Kidney (tissue), 22 donors: Measurements from ENCODE around the gene MAPKAPK2. TPM values are rescaled to one million over a fixed set of nuclear protein-coding genes. Genes with fewer than 3 reads are reported as not detected.

ENCODE experiments used
- DNase-seq, 5 donors: peaks; one replicate each; pipeline ENCODE4 v3.0.0-alpha.2; 2013 to 2020
- FAIRE-seq: peaks from 2 replicates; lab custom pipeline; 2012; peaks lifted over from hg19 to GRCh38; lab: Jason Lieb, UNC
- H3K27ac ChIP-seq, 2 donors: one replicate each; pipeline ENCODE4 v1.7.0; 2013; ENCODE audit warnings: low read depth in 2 of 2, low read length in 2 of 2, inconsistent platforms in 1 of 2
- H3K27me3 ChIP-seq: one replicate; pipeline ENCODE4 v1.7.1; 2013; ENCODE audit warnings: low read length, inconsistent platforms; ENCODE audit not compliant: control insufficient read depth, insufficient read depth
- H3K36me3 ChIP-seq, 3 donors: one replicate each; pipeline versions ENCODE4 v1.7.0 to v1.7.1; 2013; ENCODE audit warnings: low read length in 3 of 3, control low read depth in 1 of 3, inconsistent platforms in 1 of 3; ENCODE audit not compliant: insufficient read depth in 3 of 3, control insufficient read depth in 2 of 3
- H3K4me1 ChIP-seq, 3 donors: one replicate each; pipeline versions ENCODE4 v1.7.0 to v1.7.1; 2013; ENCODE audit warnings: low read length in 3 of 3, inconsistent platforms in 1 of 3, low read depth in 1 of 3; ENCODE audit not compliant: control insufficient read depth in 2 of 3, insufficient read depth in 2 of 3
- H3K4me3 ChIP-seq, 3 donors: one replicate each; pipeline versions ENCODE4 v1.7.0 to v1.8.1; 2013; ENCODE audit warnings: low read length in 3 of 3, control low read depth in 1 of 3, inconsistent platforms in 1 of 3
- H3K9ac ChIP-seq, 3 donors: one replicate each; pipeline versions ENCODE4 v1.7.0 to v1.7.1; 2013; ENCODE audit warnings: low read length in 3 of 3, control low read depth in 1 of 3, inconsistent platforms in 1 of 3
- H3K9me3 ChIP-seq, 3 donors: one replicate each; pipeline versions ENCODE4 v1.7.0 to v1.7.1; 2013; ENCODE audit warnings: low read length in 3 of 3, control low read depth in 1 of 3, inconsistent platforms in 1 of 3; ENCODE audit not compliant: control insufficient read depth in 2 of 3, insufficient read depth in 1 of 3
- CTCF ChIP-seq: IDR thresholded peaks from 3 replicates; pipeline ENCODE4 v1.5.1; 2012; ENCODE audit warnings: mild to moderate bottlenecking, moderate library complexity, borderline replicate concordance; ENCODE audit not compliant: insufficient read depth; ENCODE audit errors: extremely low read depth
- intact Hi-C: fragments of 100-400 bp; cut with DNase I; formaldehyde crosslinking; loops from one replicate; pipeline ENCODE4 v1.11.1; 2022
- long read RNA-seq, 10 donors: library from polyadenylated mRNA in 1 of 10; unstranded in 1 of 10; transcript quantifications; one replicate each; pipeline ENCODE4 v2.0.0 and lab custom pipeline, GENCODE V29; 2021 to 2026
- polyA plus RNA-seq: library from polyadenylated mRNA; stranded (reverse); fragments of 350-450 nt; fragmentation: Illumina TruSeq; extraction: RNeasy Lipid Tissue Mini Kit (QIAGEN cat#74804); gene quantifications from one replicate; pipeline ENCODE4 v1.2.3, GENCODE V29; 2014; ENCODE audit warnings: low read depth, low replicate concordance; ENCODE audit not compliant: insufficient read depth
- total RNA-seq: library from RNA; stranded (reverse); fragmentation: NEBNext Ultra II Directional; extraction: Animal tissue kit (Norgen Biotek cat#: 25700); gene quantifications from one replicate; pipeline ENCODE4 v1.2.1, GENCODE V29; 2021
- donor health status: control.
- donor health status: control.
- donor health status: control.
- donor health status: control.
- donor health status: control.
- donor health status: DM: yes; HTN: yes; CAD: no.
- donor health status: Normal renal cell carcinoma (clear cell type).

Gene MAPKAPK2
- total RNA-seq, result 113 TPM
- polyA plus RNA-seq, result 84.5 TPM
- long read RNA-seq, donor 1, transcript MAPKAPK2-202 (10 exons, 2,961 nt), result major isoform, 6 of 13 reads
- long read RNA-seq, donor 1, partial matches to known transcripts, result 7 of 13 reads
- long read RNA-seq, donor 1, other reads (novel, unspliced or antisense), result 0 of 13 reads
- long read RNA-seq, donor 2, transcript MAPKAPK2-202 (10 exons, 2,961 nt), result major isoform, 14 of 14 reads
- long read RNA-seq, donor 2, partial matches to known transcripts, result 0 of 14 reads
- long read RNA-seq, donor 2, other reads (novel, unspliced or antisense), result 0 of 14 reads
- long read RNA-seq, donor 3, transcript MAPKAPK2-202 (10 exons, 2,961 nt), result major isoform, 14 of 49 reads
- long read RNA-seq, donor 3, partial matches to known transcripts, result 35 of 49 reads
- long read RNA-seq, donor 3, other reads (novel, unspliced or antisense), result 0 of 49 reads
- long read RNA-seq, donor 4, transcript MAPKAPK2-202 (10 exons, 2,961 nt), result major isoform, 12 of 13 reads
- long read RNA-seq, donor 4, partial matches to known transcripts, result 0 of 13 reads
- long read RNA-seq, donor 4, other reads (novel, unspliced or antisense), result 0 of 13 reads
- long read RNA-seq, donor 5, partial matches to known transcripts, result 0 of 2 reads
- long read RNA-seq, donor 5, other reads (novel, unspliced or antisense), result 0 of 2 reads
- long read RNA-seq, donor 6, transcript MAPKAPK2-202 (10 exons, 2,961 nt), result major isoform, 10 of 10 reads
- long read RNA-seq, donor 6, partial matches to known transcripts, result 0 of 10 reads
- long read RNA-seq, donor 6, other reads (novel, unspliced or antisense), result 0 of 10 reads
- long read RNA-seq, donor 7, transcript MAPKAPK2-202 (10 exons, 2,961 nt), result major isoform, 5 of 34 reads
- long read RNA-seq, donor 7, partial matches to known transcripts, result 27 of 34 reads
- long read RNA-seq, donor 7, other reads (novel, unspliced or antisense), result 1 of 34 reads
- long read RNA-seq, donor 8, transcript MAPKAPK2-202 (10 exons, 2,961 nt), result major isoform, 17 of 27 reads
- long read RNA-seq, donor 8, partial matches to known transcripts, result 10 of 27 reads
- long read RNA-seq, donor 8, other reads (novel, unspliced or antisense), result 0 of 27 reads
- long read RNA-seq, donor 9, transcript MAPKAPK2-202 (10 exons, 2,961 nt), result major isoform, 7 of 7 reads
- long read RNA-seq, donor 9, partial matches to known transcripts, result 0 of 7 reads
- long read RNA-seq, donor 9, other reads (novel, unspliced or antisense), result 0 of 7 reads
- long read RNA-seq, donor 10, transcript MAPKAPK2-202 (10 exons, 2,961 nt), result major isoform, 9 of 14 reads
- long read RNA-seq, donor 10, partial matches to known transcripts, result 5 of 14 reads
- long read RNA-seq, donor 10, other reads (novel, unspliced or antisense), result 0 of 14 reads

GRCh38 chr1:206684478-206685333 lies at the start of gene MAPKAPK2:
Gene MAPKAPK2 (plus strand): TSS chr1:206684905. CDS start chr1:206685230, 325 bp downstream.
- H3K27ac ChIP-seq, result peak within 1 kb of the TSS; percentile 91 to 95
- no peaks in the 10 kb centered on the region for H3K9me3 ChIP-seq
- DNase-seq, result peak; percentile 73 to 93 (median 87)
- peak within 1 kb of the TSS; percentile 31 to 94 (median 75) for H3K9ac ChIP-seq
- intact Hi-C loops, result no loop called here
- no peaks in the 10 kb centered on the region for H3K27me3 ChIP-seq
- no peak for TF ChIP-seq CTCF
- H3K36me3 ChIP-seq, result no peaks in the 10 kb centered on the region
- no peak for FAIRE-seq
- peaks cover 2 to 30% (median 23%) of the 10 kb centered on the region in 3 donors for H3K4me1 ChIP-seq
- peak within 1 kb of the TSS; percentile 76 to 91 (median 86) for H3K4me3 ChIP-seq

GRCh38 chr1:206635080-206635977 lies 49.4 kb upstream of the MAPKAPK2 start, which contains the start of gene DYRK3:
Gene DYRK3 (plus strand): TSS chr1:206635536. CDS start chr1:206635704, 168 bp downstream.
- FAIRE-seq (no peak), DNase-seq (peak; percentile 91 to 98 (median 95))
- no peaks in the 10 kb centered on the region for H3K9me3 ChIP-seq
- no peaks in the 10 kb centered on the region for H3K36me3 ChIP-seq
- no peak for TF ChIP-seq CTCF
- peak within 1 kb of the TSS; percentile 62 to 79 (median 70) for H3K4me3 ChIP-seq
- peak within 1 kb of the TSS; percentile 42 to 73 (median 68) for H3K9ac ChIP-seq
- no peaks in the 10 kb centered on the region for H3K27me3 ChIP-seq
- H3K4me1 ChIP-seq, result peaks cover 0 to 11% (median 6%) of the 10 kb centered on the region in 3 donors
- intact Hi-C loops, result no loop called here
- peak within 1 kb of the TSS; percentile 76 to 85 for H3K27ac ChIP-seq
